Cardiac muscle cell (in vitro differentiated cells and primary cell): Measurements from ENCODE around the gene PTPRA. TPM values are rescaled to one million over a fixed set of nuclear protein-coding genes. Genes with fewer than 3 reads are reported as not detected.

Experiments
- DNase-seq, 2 donors: peaks; one replicate each; pipeline versions ENCODE4 v3.0.0 to v3.0.0-alpha.2; 2010 to 2017; ENCODE audit warnings: low read depth in 1 of 2, low spot score in 1 of 2
- H3K27ac ChIP-seq: fragments of 200-600 bp; sonication (generic); 2 replicates; pipeline ENCODE4 v1.5.1; 2016
- H3K27me3 ChIP-seq: fragments of 200-600 bp; sonication (generic); 2 replicates; pipeline ENCODE4 v1.6.0; 2016; ENCODE audit warnings: control low read depth
- H3K36me3 ChIP-seq: fragments of 200-600 bp; sonication (generic); 2 replicates; pipeline ENCODE4 v1.5.1; 2016; ENCODE audit warnings: control low read depth
- H3K4me1 ChIP-seq: fragments of 200-600 bp; sonication (generic); 2 replicates; pipeline ENCODE4 v1.8.1; 2017; ENCODE audit warnings: low read depth, mild to moderate bottlenecking, mixed run types
- H3K4me3 ChIP-seq: fragments of 200-600 bp; sonication (generic); 2 replicates; pipeline ENCODE4 v1.5.1; 2016; ENCODE audit warnings: mild to moderate bottlenecking
- H3K9me3 ChIP-seq: fragments of 200-600 bp; sonication (generic); 2 replicates; pipeline ENCODE4 v1.5.1; 2017; ENCODE audit warnings: low read depth, mild to moderate bottlenecking, control low read depth
- polyA plus RNA-seq: library from polyadenylated mRNA; unstranded; fragments of >200 nt; fragmentation: Nextera tagmentation; extraction: Ambion mirVana; gene quantifications from 2 replicates; pipeline ENCODE4 v1.2.1, GENCODE V29; 2016
- total RNA-seq: library from RNA; depleted of rRNA; stranded (reverse); fragments of >200 nt; gene quantifications from 2 replicates; pipeline ENCODE4 v1.2.3, GENCODE V29; 2016
- TF ChIP-seq, protein P1 (sequence below): IDR thresholded peaks from 2 replicates; pipeline ENCODE4 v1.5.1; 2012; ENCODE audit warnings: low read depth, mild to moderate bottlenecking, low read length

The PTPRA gene
- total and polyA plus RNA-seq, 2 experiments from 2014 or later, result 44.0 to 69.4 TPM

DNA sequence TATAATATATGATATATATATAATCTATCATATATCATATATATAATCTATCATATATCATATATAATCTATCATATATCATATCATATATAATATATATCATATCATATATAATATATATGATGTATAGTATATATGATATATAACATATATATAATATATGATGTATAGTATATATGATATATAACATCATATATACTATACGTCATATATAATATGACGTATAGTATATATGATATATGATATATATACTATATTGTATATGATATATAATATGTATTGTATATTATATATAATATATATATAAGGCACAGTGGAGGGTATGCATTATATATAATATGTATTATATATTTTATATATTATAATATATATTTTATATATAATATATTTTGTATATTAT lies 36.7 kb downstream of the PTPRA start:
- no peak for DNase-seq
- H3K9me3 ChIP-seq, result no peaks in the 10 kb centered on the region
- H3K4me3 ChIP-seq, result no peak overlapping the region
- TF ChIP-seq, protein P1, sequence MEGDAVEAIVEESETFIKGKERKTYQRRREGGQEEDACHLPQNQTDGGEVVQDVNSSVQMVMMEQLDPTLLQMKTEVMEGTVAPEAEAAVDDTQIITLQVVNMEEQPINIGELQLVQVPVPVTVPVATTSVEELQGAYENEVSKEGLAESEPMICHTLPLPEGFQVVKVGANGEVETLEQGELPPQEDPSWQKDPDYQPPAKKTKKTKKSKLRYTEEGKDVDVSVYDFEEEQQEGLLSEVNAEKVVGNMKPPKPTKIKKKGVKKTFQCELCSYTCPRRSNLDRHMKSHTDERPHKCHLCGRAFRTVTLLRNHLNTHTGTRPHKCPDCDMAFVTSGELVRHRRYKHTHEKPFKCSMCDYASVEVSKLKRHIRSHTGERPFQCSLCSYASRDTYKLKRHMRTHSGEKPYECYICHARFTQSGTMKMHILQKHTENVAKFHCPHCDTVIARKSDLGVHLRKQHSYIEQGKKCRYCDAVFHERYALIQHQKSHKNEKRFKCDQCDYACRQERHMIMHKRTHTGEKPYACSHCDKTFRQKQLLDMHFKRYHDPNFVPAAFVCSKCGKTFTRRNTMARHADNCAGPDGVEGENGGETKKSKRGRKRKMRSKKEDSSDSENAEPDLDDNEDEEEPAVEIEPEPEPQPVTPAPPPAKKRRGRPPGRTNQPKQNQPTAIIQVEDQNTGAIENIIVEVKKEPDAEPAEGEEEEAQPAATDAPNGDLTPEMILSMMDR, result no peak
- H3K36me3 ChIP-seq, result no peaks in the 10 kb centered on the region
- no peaks in the 10 kb centered on the region for H3K4me1 ChIP-seq
- H3K27ac ChIP-seq, result no peak overlapping the region
- no peaks in the 10 kb centered on the region for H3K27me3 ChIP-seq

DNA sequence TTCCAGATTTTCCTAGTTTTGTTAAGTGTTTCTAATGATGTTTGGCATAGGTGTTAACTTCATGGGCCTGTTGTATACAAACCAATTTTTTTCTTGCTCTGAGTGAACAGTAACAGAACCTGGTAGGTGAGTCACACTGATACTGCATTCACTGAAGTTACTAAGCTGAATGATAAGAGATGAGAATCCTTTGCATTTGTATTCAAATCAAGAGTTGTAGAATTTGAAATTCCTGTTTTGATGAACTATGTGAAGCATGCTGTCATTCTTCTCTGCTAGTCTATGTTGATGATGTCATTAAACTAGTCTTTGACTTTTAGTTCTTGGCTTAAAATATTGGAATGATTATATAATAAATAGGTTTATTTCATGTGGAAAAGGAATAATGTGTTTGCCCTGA lies 37.9 kb downstream of the PTPRA start:
- Histone ChIP-seq H3K4me1 (no peaks in the 10 kb centered on the region), H3K36me3 (no peaks in the 10 kb centered on the region), H3K4me3 (no peak overlapping the region), H3K9me3 (no peaks in the 10 kb centered on the region), H3K27ac (no peak overlapping the region), H3K27me3 (no peaks in the 10 kb centered on the region)
- DNase-seq, result no peak
- TF ChIP-seq, protein P1, result no peak

DNA sequence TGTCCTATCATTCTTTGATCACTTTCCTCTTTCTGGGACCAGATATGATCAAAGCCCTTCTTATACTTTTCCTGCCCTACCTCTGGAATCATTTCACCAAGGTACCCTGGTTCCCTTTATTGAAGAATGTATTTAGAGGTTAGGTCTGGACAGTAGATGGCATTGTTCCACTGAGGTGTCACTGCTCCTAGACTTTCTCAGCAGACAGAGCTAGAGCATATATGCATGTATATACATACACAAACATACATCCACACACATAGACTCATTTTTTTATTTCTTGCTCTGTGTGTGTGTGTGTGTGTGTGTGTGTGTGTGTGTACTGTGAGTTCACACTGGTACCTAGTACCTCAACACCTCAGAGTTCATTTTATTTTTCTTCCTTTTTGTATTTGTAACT lies 40.9 kb downstream of the PTPRA start:
- Histone ChIP-seq H3K4me3 (no peak overlapping the region), H3K27ac (no peak overlapping the region), H3K36me3 (no peaks in the 10 kb centered on the region), H3K4me1 (no peaks in the 10 kb centered on the region), H3K9me3 (no peaks in the 10 kb centered on the region), H3K27me3 (no peaks in the 10 kb centered on the region)
- TF ChIP-seq, protein P1, result peak; percentile 22
- peak; percentile 46 to 54 for DNase-seq

DNA sequence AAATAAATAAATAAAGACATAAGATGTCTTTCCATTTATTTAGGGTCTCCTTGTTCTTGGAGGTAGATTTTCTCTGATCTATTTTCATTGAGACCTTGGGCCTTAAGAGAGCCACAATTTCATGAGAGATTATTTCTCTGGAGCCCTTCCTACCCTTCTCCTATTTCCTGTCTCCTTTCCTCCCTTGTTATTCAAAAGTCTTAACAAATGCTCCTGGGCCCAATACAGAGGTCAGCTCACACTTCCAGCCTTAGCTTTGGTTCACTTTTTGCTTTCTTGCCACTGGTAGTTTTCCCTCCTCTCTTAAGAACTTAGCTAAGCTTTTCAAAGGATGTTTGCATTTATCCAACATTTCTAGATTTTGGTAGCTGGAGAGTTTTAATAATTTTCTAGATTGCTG lies 44.0 kb downstream of the PTPRA start:
- TF ChIP-seq, protein P1, result no peak
- Histone ChIP-seq H3K36me3 (no peaks in the 10 kb centered on the region), H3K27ac (no peak overlapping the region), H3K27me3 (no peaks in the 10 kb centered on the region), H3K4me3 (no peak overlapping the region), H3K4me1 (peaks cover 9% of the 10 kb centered on the region), H3K9me3 (no peaks in the 10 kb centered on the region)
- DNase-seq, result no peak

DNA sequence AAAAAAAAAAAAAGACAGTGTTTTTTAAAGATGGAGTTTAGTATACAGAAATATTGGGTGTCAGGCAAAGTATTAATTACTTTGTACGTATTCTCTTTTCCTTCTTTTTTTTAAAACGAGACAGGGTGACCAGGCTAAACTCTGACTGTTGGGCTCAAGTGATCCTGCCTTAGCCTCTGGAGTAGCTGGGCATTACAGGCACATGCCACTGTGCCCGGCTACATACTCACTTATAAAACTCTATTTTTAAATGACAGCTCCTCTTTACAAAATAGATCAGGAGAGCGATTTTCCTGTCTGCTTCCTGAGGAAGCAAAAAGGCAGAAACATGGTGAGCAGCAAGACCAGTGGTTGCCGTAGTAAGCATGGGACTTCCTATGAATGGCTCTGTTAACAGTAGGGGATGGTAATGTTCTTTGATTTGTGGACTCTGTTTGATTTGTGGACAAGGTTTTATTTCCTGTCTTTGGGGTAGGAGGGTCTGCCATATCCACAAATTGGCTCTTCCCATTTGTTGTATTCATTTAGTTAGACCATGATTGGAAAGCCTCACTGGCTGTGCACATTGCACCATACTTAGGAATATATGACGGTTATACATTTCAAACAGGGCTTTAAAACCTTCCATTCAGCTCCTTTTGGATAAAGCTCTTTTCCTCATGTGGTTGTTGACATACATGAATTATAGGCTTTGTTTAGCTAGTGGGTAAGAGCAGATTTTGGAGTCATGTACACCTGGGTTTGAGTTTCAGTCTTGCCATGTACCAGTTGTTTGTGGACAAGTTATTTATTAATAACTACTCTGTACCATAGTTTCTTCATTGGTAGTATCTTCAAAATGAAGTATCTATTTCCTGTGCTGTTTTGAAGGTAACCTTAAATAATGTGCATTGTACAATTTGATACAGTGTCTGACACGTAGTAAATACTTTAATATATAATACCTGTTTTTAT lies 45.1 kb downstream of the PTPRA start:
- Histone ChIP-seq H3K4me1 (peaks cover 9% of the 10 kb centered on the region), H3K36me3 (no peaks in the 10 kb centered on the region), H3K27ac (no peak overlapping the region), H3K4me3 (no peak overlapping the region), H3K27me3 (no peaks in the 10 kb centered on the region), H3K9me3 (no peaks in the 10 kb centered on the region)
- no peak for DNase-seq
- TF ChIP-seq, protein P1, result no peak
